Measurements from ENCODE around the gene ZFYVE27.
"Not testable (repeated sequence)": the region's sequence is repeated elsewhere in the genome, so short reads cannot be mapped to it uniquely, and the experiment has no call there.

ZFYVE27 gene

DNA sequence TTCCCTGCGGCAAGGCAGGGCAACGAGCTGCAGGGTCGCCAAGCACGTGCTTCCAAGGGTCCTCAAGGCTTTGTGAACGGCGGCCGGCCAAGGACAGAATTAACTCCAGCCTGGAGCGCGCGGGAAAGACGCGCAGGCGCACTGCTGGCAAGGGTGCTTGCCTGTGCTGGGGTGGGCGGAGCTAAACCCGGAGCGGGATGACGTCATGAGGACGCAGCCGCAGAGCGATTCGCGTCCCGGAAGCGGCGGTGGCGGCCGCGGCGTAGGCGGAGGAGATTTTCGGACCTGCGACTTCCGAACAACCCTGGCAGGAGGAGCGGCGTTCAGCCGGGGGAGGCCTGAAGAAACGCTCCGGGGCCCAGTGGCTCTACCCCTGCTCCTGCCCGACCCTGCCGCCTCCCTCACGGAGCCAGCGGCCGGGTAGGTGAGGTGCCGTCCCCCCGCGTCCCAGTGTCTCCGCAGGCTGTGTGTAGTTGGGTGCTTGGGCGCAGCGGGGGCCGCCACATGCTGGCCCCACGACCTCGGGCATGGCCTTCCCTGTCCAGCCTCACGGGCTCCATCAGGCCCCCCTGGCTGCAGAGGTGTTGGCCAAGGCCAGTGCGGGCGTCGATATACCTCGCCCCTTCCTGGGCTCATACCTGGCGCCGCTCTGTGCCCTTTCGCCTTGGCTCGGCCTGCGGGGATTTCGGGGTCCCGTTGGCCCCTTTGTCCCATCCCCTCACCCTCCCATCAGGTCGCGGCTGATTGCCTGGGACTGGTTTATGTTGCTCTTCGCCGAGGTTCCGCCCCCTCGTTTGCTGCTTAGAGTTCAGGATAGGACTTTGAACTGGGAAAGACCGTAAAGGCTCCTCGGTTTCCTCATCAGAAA is at the start of gene ZFYVE27:
ZFYVE27 (plus strand) TSS at position 227 of the 868 bp plus-strand sequence. CDS start 1,350 bp downstream, outside the sequence.
- peak; percentile 67 for DNase-seq

DNA sequence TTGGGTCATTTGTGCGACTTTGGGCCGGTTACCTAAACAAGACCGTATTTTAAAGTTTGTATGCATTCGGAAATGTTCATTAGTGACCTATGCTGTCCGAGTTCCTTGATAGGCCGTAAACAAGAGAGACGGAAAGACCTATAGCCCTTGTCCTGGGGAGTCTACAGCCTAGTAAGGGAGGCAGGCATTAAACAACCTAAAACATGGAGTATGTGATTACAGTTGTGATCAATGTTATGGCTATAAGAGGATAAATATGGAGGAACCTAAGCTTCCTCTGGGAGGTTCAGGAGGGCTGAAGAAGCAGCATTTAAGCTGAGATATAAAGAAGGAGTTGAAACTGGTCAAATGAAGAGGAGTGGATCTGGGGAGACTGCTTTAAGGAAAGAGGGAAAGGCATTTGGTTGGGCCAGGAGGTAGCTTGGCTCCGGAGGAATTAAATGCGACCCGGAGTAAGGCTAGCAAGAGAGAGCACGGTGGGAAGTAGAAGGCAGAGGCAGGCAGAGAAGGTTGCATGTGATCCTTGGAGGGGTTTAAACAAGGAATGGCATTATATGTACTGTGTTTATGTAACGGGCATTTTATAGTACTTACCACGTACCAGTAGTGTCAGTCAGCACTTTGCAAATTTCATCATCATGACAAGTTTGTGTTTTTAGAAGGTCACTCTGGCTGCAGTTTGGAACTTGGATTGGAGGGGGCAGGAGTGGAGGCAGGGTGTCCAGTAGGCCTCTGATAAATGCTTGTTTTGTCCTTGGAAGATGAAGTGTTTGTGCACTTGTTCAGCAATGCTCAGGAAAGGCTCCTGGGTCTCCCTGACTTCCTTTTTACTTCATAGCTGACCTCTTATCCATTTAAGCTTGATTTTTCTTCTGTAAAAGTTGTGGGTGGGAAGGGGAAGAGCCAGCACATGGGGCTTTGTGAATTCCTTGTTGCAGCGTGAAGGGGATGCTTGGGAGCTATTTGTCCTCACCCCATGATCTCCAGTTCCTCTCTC is 48.8 kb upstream of the ZFYVE27 start:
- no peak for DNase-seq

DNA sequence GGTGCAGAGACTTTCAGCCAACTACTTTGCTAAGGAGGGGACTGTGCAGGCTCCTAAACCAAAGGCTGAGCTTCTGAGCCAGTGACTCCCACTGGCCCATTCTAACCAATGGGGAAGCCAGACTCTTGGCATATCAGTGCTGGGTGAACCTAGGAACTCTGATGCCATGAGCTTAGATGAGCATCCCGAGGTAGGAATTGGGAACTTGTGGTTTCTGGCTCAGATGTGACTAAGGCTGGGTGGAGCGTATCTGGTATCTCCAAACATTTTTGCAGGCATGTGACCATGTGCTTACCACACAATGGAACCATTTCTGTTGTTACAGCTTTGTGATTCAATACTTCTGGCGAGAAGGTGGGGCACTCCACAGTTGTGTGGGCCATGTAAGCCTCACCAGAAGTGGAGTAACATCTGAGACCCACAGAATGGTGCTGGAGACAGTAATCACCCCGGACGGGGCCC is 47.3 kb upstream of the ZFYVE27 start:
- no peak for DNase-seq

GRCh38 chr10:97690133-97690532 is 46.8 kb upstream of the ZFYVE27 start:
- no peak for DNase-seq

DNA sequence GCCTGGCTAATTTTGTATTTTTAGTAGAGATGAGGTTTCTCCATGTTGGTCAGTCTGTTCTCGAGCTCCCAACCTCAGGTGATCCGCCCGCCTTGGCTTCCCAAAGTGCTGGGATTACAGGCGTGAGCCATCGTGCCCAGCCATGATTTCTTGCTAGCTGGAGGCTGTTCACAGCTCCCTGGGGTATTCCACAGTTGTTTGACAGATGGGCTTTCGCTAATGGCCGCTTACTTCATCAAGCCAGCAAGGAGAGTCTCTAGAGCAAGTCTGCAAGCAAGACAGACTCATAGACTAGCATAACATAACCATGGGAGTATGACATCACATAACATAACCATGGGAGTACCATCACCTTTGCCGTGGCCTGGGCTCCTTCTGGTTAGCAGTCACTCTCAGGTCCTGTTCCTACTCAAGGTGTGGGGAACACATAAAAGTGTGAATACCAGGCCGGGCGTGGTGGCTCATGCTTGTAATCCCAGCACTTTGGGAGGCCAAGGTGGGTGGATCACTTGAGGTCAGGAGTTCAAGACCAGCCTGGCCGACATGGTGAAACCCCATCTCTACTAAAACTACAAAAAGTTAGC is 38.8 kb upstream of the ZFYVE27 start:
- DNase-seq, result not testable (repeated sequence)

DNA sequence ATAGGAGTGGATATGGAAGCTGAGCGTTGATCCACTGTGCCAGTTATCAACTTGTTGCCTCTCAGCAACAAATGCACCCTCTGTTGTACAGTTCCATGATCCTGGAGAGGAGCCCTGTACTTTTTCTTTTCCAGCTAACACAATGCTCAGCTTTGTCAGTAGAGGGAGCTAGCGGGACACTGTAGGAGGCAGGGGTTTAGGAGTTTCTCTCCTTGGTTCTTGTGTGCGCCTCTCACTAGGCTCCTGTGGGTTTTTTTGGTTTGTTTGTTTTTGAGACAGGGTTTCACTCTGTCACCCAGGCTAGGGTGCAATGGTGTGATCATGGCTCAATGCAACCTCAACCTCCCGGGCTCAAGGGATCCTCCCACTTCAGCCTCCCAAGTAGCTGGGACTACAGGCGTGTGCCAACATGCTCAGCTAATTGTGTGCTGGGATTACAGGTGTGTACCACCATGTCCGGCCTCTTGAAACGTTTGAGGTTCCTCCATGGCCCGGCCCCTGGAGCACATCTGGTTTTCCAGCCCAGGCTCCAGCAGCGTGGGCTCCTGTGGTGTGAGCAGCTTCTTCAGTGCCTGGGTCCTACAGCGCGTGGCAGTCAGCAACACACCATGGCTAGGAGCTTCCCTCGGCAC is 35.4 kb upstream of the ZFYVE27 start:
- DNase-seq, result no peak

DNA sequence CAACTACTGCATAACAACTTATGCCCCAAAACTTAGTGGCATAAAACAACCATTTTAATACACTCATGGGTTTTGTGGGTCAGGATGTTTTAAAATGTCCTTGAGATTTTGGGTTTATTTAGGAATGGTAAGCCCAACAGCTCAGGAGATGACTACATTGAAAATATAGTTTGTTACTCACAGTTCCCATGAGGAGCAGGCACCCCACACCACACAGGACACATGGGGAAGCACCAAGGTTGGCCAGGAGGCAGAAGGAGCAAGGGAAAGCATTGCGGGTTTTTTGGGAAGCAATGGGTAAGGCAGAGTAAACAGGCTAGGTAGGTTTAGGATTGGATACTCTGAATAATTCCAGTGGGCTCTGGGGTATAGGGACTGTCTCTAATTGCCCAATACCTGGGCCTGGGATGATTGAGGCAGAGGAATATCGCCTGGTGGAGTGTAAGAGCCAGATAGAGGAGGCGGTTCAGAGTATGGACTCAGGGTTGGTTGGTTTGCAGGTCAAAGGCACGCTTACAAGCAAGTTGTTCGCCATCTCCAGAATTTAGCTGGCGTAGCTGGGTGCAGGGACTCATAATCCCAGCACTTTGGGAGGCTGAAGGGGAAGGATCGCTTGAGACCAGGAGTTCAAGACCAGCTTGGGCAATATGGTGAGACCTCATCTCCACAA is 33.4 kb upstream of the ZFYVE27 start:
- DNase-seq, result no peak

- no peak for DNase-seq
Observed at GRCh38 chr10:97704341-97704740, 32.6 kb upstream of the ZFYVE27 start.

GRCh38 chr10:97705006-97705670 is 31.8 kb upstream of the ZFYVE27 start:
- no peak for DNase-seq

DNA sequence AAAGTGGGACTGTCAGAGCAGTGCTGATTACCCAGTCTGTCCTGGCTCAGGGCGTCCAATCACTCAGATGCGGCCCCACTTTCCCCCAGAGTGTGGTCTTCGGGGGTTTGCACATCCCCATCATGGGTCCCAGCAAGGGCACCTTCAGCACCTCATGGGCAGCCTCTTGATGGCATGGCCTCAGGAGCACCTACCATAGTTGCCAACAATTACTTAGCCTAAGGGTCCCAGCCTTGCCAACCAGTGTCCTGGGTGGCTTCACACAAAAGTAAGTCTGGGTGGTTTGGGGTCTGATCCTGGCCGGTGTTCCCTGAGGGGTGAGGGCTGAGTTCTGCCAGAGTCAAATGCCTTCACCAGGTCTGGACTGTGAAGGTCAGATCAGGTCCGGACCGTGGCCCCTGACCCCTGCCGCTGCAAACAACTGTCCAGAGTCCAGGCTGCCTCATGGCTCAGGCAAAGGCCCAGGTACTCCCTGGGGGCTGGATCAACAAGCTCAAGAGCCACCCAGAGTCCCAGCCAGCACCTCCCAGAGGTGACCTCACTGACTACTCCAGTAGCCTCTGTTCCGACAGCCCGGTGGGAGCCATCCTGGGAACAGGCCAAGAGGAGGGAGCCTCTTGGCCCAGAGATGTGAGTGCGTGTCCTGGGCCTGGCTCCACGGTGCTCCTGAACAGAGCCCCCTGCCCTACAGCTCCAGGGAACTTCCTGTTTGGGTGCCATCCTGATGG is 29.6 kb upstream of the ZFYVE27 start:
- DNase-seq, result no peak

GRCh38 chr10:97708167-97708566 is 28.8 kb upstream of the ZFYVE27 start:
- no peak for DNase-seq

DNA sequence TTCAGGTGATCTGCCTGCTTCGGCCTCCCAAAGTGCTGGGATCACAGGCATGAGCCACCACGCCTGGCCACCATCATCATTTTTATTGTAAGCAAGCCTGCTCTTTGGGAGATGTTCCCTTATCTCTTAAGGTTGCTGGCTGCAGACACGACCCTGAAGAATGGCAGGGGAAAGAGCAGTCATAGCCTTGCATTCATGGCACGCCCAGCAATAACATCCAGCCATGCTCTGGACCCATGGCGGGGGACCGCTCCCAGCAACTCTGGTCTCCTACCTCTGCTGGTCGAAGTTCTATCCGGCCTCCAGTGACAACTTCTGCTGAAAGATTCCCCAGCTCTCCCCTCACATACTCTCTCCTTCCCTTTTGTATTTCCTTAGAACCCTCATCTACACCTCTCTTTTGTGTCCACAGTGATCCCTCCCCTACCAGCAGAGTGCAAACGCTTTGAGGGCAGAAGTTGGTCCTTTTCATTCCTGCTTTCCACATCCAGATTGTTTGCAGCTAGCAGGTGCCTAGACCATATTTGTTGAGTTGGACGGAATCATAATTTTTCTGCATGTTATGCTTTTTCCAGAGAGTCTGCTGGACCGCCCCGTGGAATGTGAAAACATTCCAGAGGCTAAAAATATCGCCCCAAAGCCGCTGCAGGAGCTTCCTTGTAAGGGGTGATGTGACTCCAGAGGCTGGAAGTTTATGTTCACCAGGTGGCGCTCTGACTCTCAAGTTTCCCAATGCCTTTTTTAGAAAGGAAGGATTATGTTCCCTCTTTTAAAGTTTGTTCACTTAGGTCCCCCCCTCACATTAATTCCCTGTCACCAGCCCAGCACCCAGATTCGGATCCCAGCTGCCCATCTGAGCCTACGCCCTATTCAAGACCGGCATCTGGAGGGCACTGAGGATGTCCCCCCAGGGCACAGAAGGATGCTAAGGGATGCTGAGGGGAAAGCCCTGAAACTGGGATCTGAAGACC is 27.7 kb upstream of the ZFYVE27 start:
- no peak for DNase-seq

GRCh38 chr10:97711640-97712572 is 25.0 kb upstream of the ZFYVE27 start:
- DNase-seq, result no peak

DNA sequence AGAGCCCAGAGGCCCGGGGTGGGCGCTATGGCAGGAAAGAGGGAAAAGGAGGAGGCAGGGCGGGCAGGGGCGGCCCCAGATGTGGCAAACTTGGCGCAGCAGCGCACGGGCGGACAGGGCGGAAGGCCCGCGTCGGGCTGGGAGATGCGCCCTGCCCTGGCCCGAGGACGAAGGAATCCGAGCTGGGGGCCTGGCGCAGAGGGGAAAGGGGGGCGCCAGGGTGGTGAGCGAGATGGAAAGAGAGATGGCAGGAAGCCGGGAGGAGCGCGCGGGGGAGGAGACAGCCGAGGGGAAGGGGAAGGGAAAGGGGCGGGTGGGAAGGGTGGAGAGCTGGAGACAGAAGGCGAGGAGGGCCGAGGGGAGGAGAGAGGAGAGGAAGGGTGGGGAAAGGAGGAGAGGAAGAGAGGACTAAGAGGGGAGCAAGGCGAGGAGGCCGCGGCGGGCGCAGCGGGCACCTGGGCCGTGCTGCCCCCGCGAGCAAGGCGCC is 23.5 kb upstream of the ZFYVE27 start, which contains the start of gene MARVELD1:
MARVELD1 (plus strand) TSS at position 392 of the 487 bp plus-strand sequence. CDS start 147 bp downstream, outside the sequence.
- DNase-seq, result no peak

GRCh38 chr10:97713826-97714400 is 23.0 kb upstream of the ZFYVE27 start:
- no peak for DNase-seq

- no peak for DNase-seq
Observed at GRCh38 chr10:97714401-97715258, 22.3 kb upstream of the ZFYVE27 start.

Measured in NCI-H446 treated with DMSO at 0.1 percent for 48 hours (cell line).